ENCODE data around the gene CCR7. TPM values are rescaled to one million over a fixed set of nuclear protein-coding genes. Genes with fewer than 3 reads are reported as not detected.
A peak's percentile ranks its signal among the peaks of the same experiment; 100 is the strongest.

CCR7 gene
- total and polyA plus RNA-seq, 4 experiments from 2014 or later, result 268 to 502 (median 353) TPM

DNA sequence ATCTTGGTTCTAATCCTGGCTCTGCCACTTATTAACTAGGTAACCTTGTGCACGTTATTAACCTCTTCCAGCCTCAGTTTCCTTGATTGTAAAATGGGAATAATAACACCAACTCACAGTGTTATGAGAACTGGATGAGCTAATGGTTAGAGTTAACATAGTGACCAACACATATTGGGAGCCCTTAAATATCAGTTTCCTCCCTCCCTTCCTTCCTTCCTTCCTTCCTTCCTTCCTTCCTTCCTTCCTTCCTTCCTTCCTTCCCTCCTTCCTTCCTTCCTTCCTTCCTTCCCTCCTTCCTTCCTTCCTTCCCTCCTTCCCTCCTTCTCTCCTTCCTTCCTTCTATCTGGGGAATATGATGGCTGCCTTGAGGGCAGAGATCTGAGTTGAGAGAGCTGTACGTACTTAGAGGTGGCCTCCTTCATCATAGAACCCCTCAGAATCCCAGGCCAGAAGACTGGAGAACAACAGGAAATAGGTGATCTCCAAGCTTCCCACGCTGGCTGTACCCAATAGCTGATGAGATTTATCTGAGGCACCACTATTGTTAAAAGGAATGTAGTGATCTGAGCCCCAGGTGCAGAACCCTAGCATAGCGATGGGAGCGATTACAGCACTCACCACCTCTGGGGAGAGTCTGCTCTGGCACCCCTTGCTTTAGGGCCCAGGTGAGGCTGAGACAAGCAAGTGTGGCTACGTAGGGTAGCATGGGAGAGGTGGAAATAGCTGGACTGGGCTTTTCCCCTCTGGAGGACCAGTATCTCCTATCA, 26.2 kb downstream of the CCR7 start:
- Mint-ChIP-seq H3K27ac (peak overlapping the region in 6 of 7 donors; percentile 43 to 100 (median 84)), H3K36me3 (peaks cover 0 to 7% of the 10 kb centered on the region in 2 donors), H3K9me3 (peaks cover 0 to 4% (median 0%) of the 10 kb centered on the region in 8 donors), H3K4me1 (peaks cover 57 to 96% (median 78%) of the 10 kb centered on the region in 4 donors), H3K27me3 (peaks cover 0 to 4% of the 10 kb centered on the region in 2 donors), H3K4me3 (peak overlapping the region in 4 of 8 donors; percentile 13 to 94 (median 56))
- intact Hi-C loops (cut with micrococcal nuclease), result loop anchor here (10.0 kb wide), 1 partner anchor 334 kb away; no protein-coding TSS in a partner anchor
- H3K36me3 ChIP-seq (ENCODE audit: insufficient read depth, low read length), result no peaks in the 10 kb centered on the region
- ChIA-PET POLR2A (ENCODE audit: partially characterized antibody) (interaction anchor here (0.6 to 28.0 kb wide), 15 partner anchors 5 to 320 kb away, joined by 3 to 1088 read pairs (median 13); partner anchors contain the start of genes CCR7, IGFBP4 and WIPF2), CTCF (ENCODE audit: partially characterized antibody) (interaction anchor here (0.9 to 19.9 kb wide), 10 partner anchors 7 to 121 kb away, joined by 3 to 512 read pairs (median 7); partner anchors contain the start of genes CCR7, IGFBP4 and TOP2A)
- H3K27me3 ChIP-seq (ENCODE audit: insufficient read depth, low read length), result no peaks in the 10 kb centered on the region
- H3K9me3 ChIP-seq (ENCODE audit: control insufficient read depth in 1 of 2, low read length in 2 of 2), result no peaks in the 10 kb centered on the region
- DNase-seq, result no peak
- peaks cover 91% of the 10 kb centered on the region for H3K4me1 ChIP-seq (ENCODE audit: insufficient read depth, low read length)
- no peak overlapping the region for H3K4me3 ChIP-seq (ENCODE audit: low read length in 2 of 2)
- no peak overlapping the region for H3K27ac ChIP-seq (ENCODE audit: low read depth, low read length)

DNA sequence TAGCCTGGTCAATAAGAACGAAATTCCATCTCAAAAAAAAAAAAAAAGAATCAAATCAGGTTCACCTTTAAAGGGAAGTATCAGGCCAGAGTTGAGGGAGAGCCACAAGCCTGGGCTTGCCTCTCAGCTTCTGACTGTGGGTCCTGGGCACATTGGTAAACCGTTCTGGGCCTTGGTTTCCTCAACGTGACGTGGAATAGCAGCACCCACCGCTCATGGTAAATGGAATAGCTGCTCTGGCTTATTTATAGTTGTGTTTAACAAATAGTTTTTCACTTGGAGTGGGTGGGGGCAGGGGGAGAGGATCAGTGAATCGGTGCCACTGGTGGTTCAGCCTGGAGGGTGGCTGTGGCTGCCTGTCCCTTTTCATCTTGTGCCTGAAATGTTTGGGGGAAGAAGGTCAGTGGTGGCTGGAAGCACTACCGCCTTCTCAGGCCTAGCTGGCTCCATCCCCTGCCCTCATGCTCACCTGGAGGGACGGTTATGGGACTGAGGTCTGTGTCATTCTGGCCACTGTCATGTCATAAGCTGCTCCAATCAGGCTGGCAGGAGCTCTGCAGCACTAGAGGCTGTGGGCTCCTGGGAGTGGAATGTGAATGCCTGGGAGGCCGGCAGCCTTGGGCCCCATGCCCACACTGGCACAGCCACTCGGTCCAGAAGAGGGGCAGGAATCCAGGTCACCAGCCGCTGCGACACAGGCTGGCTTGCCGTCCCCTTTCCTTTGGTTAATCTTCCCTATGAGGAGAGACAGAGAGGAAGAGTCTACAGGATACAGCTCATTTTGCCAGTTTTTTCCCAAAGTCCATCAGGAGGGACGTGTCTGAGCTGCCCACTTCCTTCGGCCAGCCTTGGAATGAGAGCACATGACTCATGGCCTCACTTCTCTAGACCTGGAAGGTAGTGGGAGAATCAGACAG, 27.0 kb downstream of the CCR7 start:
- CTCF ChIA-PET (ENCODE audit: partially characterized antibody), result interaction anchor here (1.1 to 19.9 kb wide), 9 partner anchors 18 to 120 kb away, joined by 3 to 512 read pairs (median 7); partner anchors contain the start of genes CCR7, IGFBP4 and TOP2A

DNA sequence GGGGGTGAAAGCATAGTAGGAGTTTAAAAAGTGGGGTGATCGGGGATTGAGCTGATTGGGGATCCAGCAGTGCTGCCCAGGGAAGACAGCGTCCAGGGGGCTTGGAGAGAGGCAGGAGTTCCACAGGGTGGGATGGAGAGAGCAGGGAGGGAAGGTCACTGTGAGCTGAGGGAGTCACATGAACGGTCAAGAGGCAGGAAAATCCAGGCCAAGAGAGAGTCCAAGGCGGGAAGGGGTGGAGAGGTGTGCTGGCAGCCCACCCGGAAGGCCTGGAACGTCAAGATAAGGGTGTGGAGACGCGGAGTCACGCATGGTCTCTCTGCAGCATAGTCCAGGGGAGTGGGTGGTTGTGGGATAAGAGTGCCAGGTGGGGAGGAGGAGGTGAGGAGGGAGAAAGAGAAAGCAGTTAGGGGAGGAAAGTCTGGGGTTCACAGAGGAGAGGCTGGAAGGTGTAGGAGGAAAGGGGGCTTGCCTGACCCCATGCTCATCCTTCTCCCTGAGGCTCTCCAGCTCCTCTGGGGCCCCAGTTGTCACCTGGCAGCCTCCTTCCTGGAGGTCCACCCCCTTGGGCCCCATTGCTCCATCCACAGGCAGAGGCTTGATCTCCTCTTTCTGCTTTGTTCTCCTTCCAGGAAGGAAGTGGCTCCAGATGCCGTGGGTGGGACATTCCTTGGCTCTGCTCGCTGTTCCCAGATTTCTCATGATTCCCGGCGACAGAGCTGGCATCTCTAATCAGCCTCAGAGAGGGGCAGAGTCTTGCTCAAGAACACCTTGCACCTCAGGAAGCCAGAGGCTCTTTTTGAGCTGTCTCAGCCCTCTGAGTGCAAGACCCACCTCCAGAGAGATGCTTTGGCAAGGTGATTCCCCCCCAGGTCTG, 28.7 kb downstream of the CCR7 start:
- Mint-ChIP-seq H3K27me3 (peaks cover 0 to 6% of the 10 kb centered on the region in 2 donors), H3K36me3 (peaks cover 0 to 10% of the 10 kb centered on the region in 2 donors), H3K4me1 (peaks cover 68 to 97% (median 84%) of the 10 kb centered on the region in 4 donors), H3K27ac (peak overlapping the region; percentile 65 to 100 (median 88)), H3K9me3 (peaks cover 0 to 7% (median 3%) of the 10 kb centered on the region in 8 donors), H3K4me3 (peak overlapping the region in 3 of 8 donors; percentile 6 to 67 (median 51))
- intact Hi-C loops (cut with micrococcal nuclease), result loop anchor here (10.0 kb wide), 1 partner anchor 332 kb away; no protein-coding TSS in a partner anchor
- H3K4me3 ChIP-seq (ENCODE audit: low read length in 2 of 2), result no peak overlapping the region
- H3K27me3 ChIP-seq (ENCODE audit: insufficient read depth, low read length), result no peaks in the 10 kb centered on the region
- H3K9me3 ChIP-seq (ENCODE audit: control insufficient read depth in 1 of 2, low read length in 2 of 2), result no peaks in the 10 kb centered on the region
- POLR2A ChIA-PET (ENCODE audit: partially characterized antibody), result interaction anchor here (1.0 to 24.9 kb wide), 6 partner anchors 16 to 134 kb away, joined by 3 to 1088 read pairs (median 4); partner anchors contain the start of genes CCR7 and TOP2A
- no peaks in the 10 kb centered on the region for H3K36me3 ChIP-seq (ENCODE audit: insufficient read depth, low read length)
- no peak overlapping the region for H3K27ac ChIP-seq (ENCODE audit: low read depth, low read length)
- no peak for DNase-seq
- CTCF ChIA-PET (ENCODE audit: partially characterized antibody), result interaction anchor here (8.4 to 19.9 kb wide), 4 partner anchors 20 to 93 kb away, joined by 91 to 512 read pairs (median 154); partner anchors contain the start of genes CCR7 and IGFBP4
- peaks cover 90% of the 10 kb centered on the region for H3K4me1 ChIP-seq (ENCODE audit: insufficient read depth, low read length)

More for the DNA sequence above, 27.0 kb downstream of the CCR7 start:
- peaks cover 64 to 97% (median 83%) of the 10 kb centered on the region in 4 donors for H3K4me1 Mint-ChIP-seq
- POLR2A ChIA-PET (ENCODE audit: partially characterized antibody), result interaction anchor here (0.6 to 24.9 kb wide), 6 partner anchors 15 to 319 kb away, joined by 3 to 1088 read pairs (median 4); partner anchors contain the start of genes CCR7 and WIPF2
- no peaks in the 10 kb centered on the region for H3K9me3 ChIP-seq (ENCODE audit: control insufficient read depth in 1 of 2, low read length in 2 of 2)
- H3K27ac ChIP-seq (ENCODE audit: low read depth, low read length), result no peak overlapping the region
- H3K9me3 Mint-ChIP-seq, result peaks cover 0 to 7% (median 2%) of the 10 kb centered on the region in 8 donors
- no peak overlapping the region for H3K4me3 ChIP-seq (ENCODE audit: low read length in 2 of 2)
- DNase-seq, result no peak
- H3K27me3 ChIP-seq (ENCODE audit: insufficient read depth, low read length), result no peaks in the 10 kb centered on the region
- peaks cover 0 to 10% of the 10 kb centered on the region in 2 donors for H3K36me3 Mint-ChIP-seq
- H3K4me1 ChIP-seq (ENCODE audit: insufficient read depth, low read length), result peaks cover 90% of the 10 kb centered on the region
- H3K27ac Mint-ChIP-seq, result peak overlapping the region; percentile 38 to 99 (median 79)
- intact Hi-C loops (cut with micrococcal nuclease), result loop anchor here (10.0 kb wide), 1 partner anchor 333 kb away; no protein-coding TSS in a partner anchor
- H3K36me3 ChIP-seq (ENCODE audit: insufficient read depth, low read length), result no peaks in the 10 kb centered on the region
- peaks cover 0 to 6% of the 10 kb centered on the region in 2 donors for H3K27me3 Mint-ChIP-seq
- H3K4me3 Mint-ChIP-seq, result peak overlapping the region in 2 of 8 donors; percentile 9 to 52

DNA sequence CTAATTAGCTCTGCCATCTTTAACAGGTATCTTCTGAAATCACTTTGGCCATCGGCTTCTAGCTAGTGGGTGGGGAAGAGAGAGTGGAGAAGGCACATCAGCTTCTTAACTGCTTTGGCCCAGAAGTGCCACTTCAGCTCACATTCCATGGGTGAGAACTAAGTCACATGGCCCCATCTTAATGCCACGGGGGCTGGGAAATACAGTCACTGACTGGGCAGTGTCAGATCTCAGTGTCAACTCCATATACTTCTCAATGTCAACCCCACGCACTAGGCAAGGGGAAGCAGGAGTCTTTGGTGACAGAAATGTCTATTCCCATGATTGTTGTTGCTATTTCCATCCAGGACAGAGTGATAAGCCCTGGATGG, 29.4 kb downstream of the CCR7 start:
- ChIA-PET POLR2A (ENCODE audit: partially characterized antibody) (interaction anchor here (1.1 to 24.9 kb wide), 4 partner anchors 17 to 133 kb away, joined by 3 to 1088 read pairs (median 4); partner anchors contain the start of gene CCR7), CTCF (ENCODE audit: partially characterized antibody) (interaction anchor here (0.8 to 19.9 kb wide), 11 partner anchors 18 to 228 kb away, joined by 3 to 512 read pairs (median 43); partner anchors contain the start of genes CCR7 and IGFBP4)
- Histone ChIP-seq H3K36me3 (ENCODE audit: insufficient read depth, low read length) (no peaks in the 10 kb centered on the region), H3K27me3 (ENCODE audit: insufficient read depth, low read length) (no peaks in the 10 kb centered on the region), H3K4me3 (ENCODE audit: low read length in 2 of 2) (no peak overlapping the region), H3K9me3 (ENCODE audit: control insufficient read depth in 1 of 2, low read length in 2 of 2) (no peaks in the 10 kb centered on the region), H3K27ac (ENCODE audit: low read depth, low read length) (no peak overlapping the region), H3K4me1 (ENCODE audit: insufficient read depth, low read length) (peaks cover 90% of the 10 kb centered on the region)
- H3K4me3 Mint-ChIP-seq, result peak overlapping the region in 2 of 8 donors; percentile 51 to 67
- peaks cover 68 to 97% (median 83%) of the 10 kb centered on the region in 4 donors for H3K4me1 Mint-ChIP-seq
- H3K27me3 Mint-ChIP-seq, result peaks cover 0 to 2% of the 10 kb centered on the region in 2 donors
- intact Hi-C loops (cut with micrococcal nuclease), result loop anchor here (10.0 kb wide), 1 partner anchor 331 kb away; no protein-coding TSS in a partner anchor
- peaks cover 0 to 4% of the 10 kb centered on the region in 2 donors for H3K36me3 Mint-ChIP-seq
- DNase-seq, result no peak
- H3K9me3 Mint-ChIP-seq, result peaks cover 0 to 7% (median 3%) of the 10 kb centered on the region in 8 donors
- H3K27ac Mint-ChIP-seq, result peak overlapping the region; percentile 65 to 100 (median 88)

DNA sequence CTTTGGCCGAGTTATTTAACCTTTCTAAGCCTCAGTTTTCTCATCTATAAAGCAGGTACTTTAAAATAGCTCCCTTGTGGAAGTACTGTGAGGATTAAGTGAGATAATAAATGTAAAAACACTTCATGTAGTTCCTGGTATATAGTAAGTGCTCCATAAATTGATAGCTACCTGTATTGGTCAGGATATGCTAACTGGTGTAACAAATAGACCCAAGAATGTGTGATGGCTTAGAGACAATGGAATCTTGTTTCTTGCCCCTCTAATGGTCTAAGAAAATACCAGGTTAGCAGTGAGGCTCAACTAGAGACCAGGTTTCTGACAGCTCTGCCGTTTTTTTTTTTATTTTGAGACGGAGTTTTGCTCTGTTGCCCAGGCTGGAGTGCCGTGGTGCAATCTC, 29.8 kb downstream of the CCR7 start:
- CTCF ChIA-PET (ENCODE audit: partially characterized antibody), result interaction anchor here (0.8 to 19.9 kb wide), 14 partner anchors 18 to 233 kb away, joined by 3 to 512 read pairs (median 35); partner anchors contain the start of genes CCR7 and IGFBP4
- peaks cover 68 to 97% (median 84%) of the 10 kb centered on the region in 4 donors for H3K4me1 Mint-ChIP-seq
- H3K4me3 Mint-ChIP-seq, result peak overlapping the region in 1 of 8 donors; percentile 67

More for the DNA sequence above, 29.8 kb downstream of the CCR7 start:
- DNase-seq, result no peak
- H3K27me3 Mint-ChIP-seq, result peaks cover 0 to 2% of the 10 kb centered on the region in 2 donors
- POLR2A ChIA-PET (ENCODE audit: partially characterized antibody), result interaction anchor here (0.9 to 24.9 kb wide), 7 partner anchors 16 to 177 kb away, joined by 3 to 1088 read pairs (median 22); partner anchors contain the start of genes CCR7 and IGFBP4
- no peak overlapping the region for H3K27ac ChIP-seq (ENCODE audit: low read depth, low read length)
- H3K27ac Mint-ChIP-seq, result peak overlapping the region in 6 of 7 donors; percentile 88 to 100 (median 98)
- H3K9me3 ChIP-seq (ENCODE audit: control insufficient read depth in 1 of 2, low read length in 2 of 2), result no peaks in the 10 kb centered on the region
- no peaks in the 10 kb centered on the region for H3K36me3 ChIP-seq (ENCODE audit: insufficient read depth, low read length)
- H3K27me3 ChIP-seq (ENCODE audit: insufficient read depth, low read length), result no peaks in the 10 kb centered on the region
- H3K36me3 Mint-ChIP-seq, result peaks cover 0 to 4% of the 10 kb centered on the region in 2 donors
- H3K4me3 ChIP-seq (ENCODE audit: low read length in 2 of 2), result no peak overlapping the region
- peaks cover 0 to 7% (median 3%) of the 10 kb centered on the region in 8 donors for H3K9me3 Mint-ChIP-seq
- peaks cover 90% of the 10 kb centered on the region for H3K4me1 ChIP-seq (ENCODE audit: insufficient read depth, low read length)
- intact Hi-C loops (cut with micrococcal nuclease), result loop anchor here (10.0 kb wide), 1 partner anchor 331 kb away; no protein-coding TSS in a partner anchor

All from CD4-positive, alpha-beta memory T cell (primary cell).